Measurements from ENCODE around the gene SEPTIN5. TPM values are rescaled to one million over a fixed set of nuclear protein-coding genes. Genes with fewer than 3 reads are reported as not detected.

SEPTIN5 gene
- total RNA-seq, 1 donor from 2014 or later, result 7.3 TPM

- no peak overlapping the region for H3K4me3 ChIP-seq (ENCODE audit: insufficient read depth, low read depth, low read length)
- H3K4me2 ChIP-seq (ENCODE audit: low read length), result no peak overlapping the region
- Mint-ChIP-seq H3K4me3 (ENCODE audit: unreplicated experiment) (no peak overlapping the region), H3K9me3 (ENCODE audit: unreplicated experiment) (peaks cover 2% of the 10 kb centered on the region), H3K27ac (ENCODE audit: unreplicated experiment) (no peak overlapping the region), H3K27me3 (ENCODE audit: low read depth, unreplicated experiment) (peaks cover 57% of the 10 kb centered on the region), H3K36me3 (ENCODE audit: low read depth, unreplicated experiment) (no peaks in the 10 kb centered on the region), H3K4me1 (ENCODE audit: low read depth, unreplicated experiment) (no peaks in the 10 kb centered on the region)
- peaks cover 8% of the 10 kb centered on the region for H3K4me1 ChIP-seq (ENCODE audit: insufficient read depth, low read length)
- FAIRE-seq (no peak), DNase-seq (ENCODE audit: low read depth) (no peak)
- H3K27ac ChIP-seq (ENCODE audit: low read depth, low read length), result no peak overlapping the region
- H3K79me2 ChIP-seq (ENCODE audit: insufficient read depth, low read length), result no peaks in the 10 kb centered on the region
- H3K9ac ChIP-seq (ENCODE audit: low read length), result no peak overlapping the region
- peaks cover 11% of the 10 kb centered on the region for H4K20me1 ChIP-seq (ENCODE audit: insufficient read depth, low read length)
- no peak overlapping the region for H2AFZ ChIP-seq (ENCODE audit: low read depth, low read length)
- H3K9me3 ChIP-seq (ENCODE audit: insufficient read depth, low read depth, low read length), result no peaks in the 10 kb centered on the region
- no peak for TF ChIP-seq EZH2 (IDR thresholded peaks at IDR 0.05; ENCODE audit: insufficient read depth, low read length)
- no peak for TF ChIP-seq CTCF (IDR thresholded peaks at IDR 0.05; ENCODE audit: insufficient read depth, low read depth, low read length)
- no peaks in the 10 kb centered on the region for H3K36me3 ChIP-seq (ENCODE audit: insufficient read depth, low read length)
- peaks cover 64% of the 10 kb centered on the region for H3K27me3 ChIP-seq (ENCODE audit: insufficient read depth, low read length)
Observed at GRCh38 chr22:19753090-19753842, 39.0 kb downstream of the SEPTIN5 start.

- no peak for FAIRE-seq
- TF ChIP-seq EZH2 (IDR thresholded peaks at IDR 0.05; ENCODE audit: insufficient read depth, low read length), result no peak
- TF ChIP-seq CTCF (IDR thresholded peaks at IDR 0.05; ENCODE audit: insufficient read depth, low read depth, low read length), result no peak
Observed at GRCh38 chr22:19753996-19754700, 39.8 kb downstream of the SEPTIN5 start.

More at GRCh38 chr22:19753996-19754700, 39.8 kb downstream of the SEPTIN5 start:
- Mint-ChIP-seq H3K4me1 (ENCODE audit: low read depth, unreplicated experiment) (no peaks in the 10 kb centered on the region), H3K27me3 (ENCODE audit: low read depth, unreplicated experiment) (peaks cover 50% of the 10 kb centered on the region), H3K27ac (ENCODE audit: unreplicated experiment) (no peak overlapping the region), H3K36me3 (ENCODE audit: low read depth, unreplicated experiment) (no peaks in the 10 kb centered on the region), H3K9me3 (ENCODE audit: unreplicated experiment) (peaks cover 2% of the 10 kb centered on the region), H3K4me3 (ENCODE audit: unreplicated experiment) (no peak overlapping the region)
- Histone ChIP-seq H3K9ac (ENCODE audit: low read length) (no peak overlapping the region), H3K4me1 (ENCODE audit: insufficient read depth, low read length) (peaks cover 8% of the 10 kb centered on the region), H3K36me3 (ENCODE audit: insufficient read depth, low read length) (no peaks in the 10 kb centered on the region), H3K27ac (ENCODE audit: low read depth, low read length) (no peak overlapping the region), H3K27me3 (ENCODE audit: insufficient read depth, low read length) (peaks cover 65% of the 10 kb centered on the region), H3K4me3 (ENCODE audit: insufficient read depth, low read depth, low read length) (no peak overlapping the region), H3K9me3 (ENCODE audit: insufficient read depth, low read depth, low read length) (no peaks in the 10 kb centered on the region), H2AFZ (ENCODE audit: low read depth, low read length) (no peak overlapping the region), H4K20me1 (ENCODE audit: insufficient read depth, low read length) (peaks cover 11% of the 10 kb centered on the region), H3K79me2 (ENCODE audit: insufficient read depth, low read length) (no peaks in the 10 kb centered on the region), H3K4me2 (ENCODE audit: low read length) (no peak overlapping the region)
- no peak for DNase-seq (ENCODE audit: low read depth)

Data from astrocyte (in vitro differentiated cells and primary cell).